Smooth muscle cell (in vitro differentiated cells): Measurements from ENCODE around the gene CACNA1D. TPM values are rescaled to one million over a fixed set of nuclear protein-coding genes. Genes with fewer than 3 reads are reported as not detected.

Source experiments
- DNase-seq: peaks from one replicate; lab custom pipeline; 2025; ENCODE audit not compliant: unreplicated experiment; lab: John Stamatoyannopoulos, UW
- H2AFZ ChIP-seq: fragments of 200-600 bp; sonication (generic); 2 replicates; pipeline ENCODE4 v1.6.0; 2016; ENCODE audit warnings: antibody characterized with exemption, low read depth, mild to moderate bottlenecking
- H3F3A ChIP-seq: fragments of 200-600 bp; sonication (generic); 2 replicates; pipeline ENCODE4 v1.6.0; 2017; ENCODE audit warnings: antibody characterized with exemption, low read depth
- H3K27ac ChIP-seq: fragments of 200-600 bp; sonication (generic); 2 replicates; pipeline ENCODE4 v1.5.1; 2016; ENCODE audit warnings: low read depth, mild to moderate bottlenecking
- H3K27me3 ChIP-seq: fragments of 200-600 bp; sonication (generic); 2 replicates; pipeline ENCODE4 v1.6.1; 2016; ENCODE audit warnings: low read depth, mild to moderate bottlenecking
- H3K36me3 ChIP-seq: fragments of 200-600 bp; sonication (generic); 2 replicates; pipeline ENCODE4 v1.5.1; 2016; ENCODE audit warnings: low read depth
- H3K4me1 ChIP-seq: fragments of 200-600 bp; sonication (generic); 2 replicates; pipeline ENCODE4 v1.5.1; 2016; ENCODE audit warnings: low read depth
- H3K4me2 ChIP-seq: fragments of 200-600 bp; sonication (generic); 2 replicates; pipeline ENCODE4 v1.6.0; 2016; ENCODE audit warnings: mild to moderate bottlenecking
- H3K4me3 ChIP-seq: fragments of 200-600 bp; sonication (generic); 2 replicates; pipeline ENCODE4 v1.5.1; 2016; ENCODE audit warnings: mild to moderate bottlenecking
- H3K79me2 ChIP-seq: fragments of 200-600 bp; sonication (generic); 2 replicates; pipeline ENCODE4 v1.6.0; 2016; ENCODE audit warnings: low read depth, mild to moderate bottlenecking
- H3K9ac ChIP-seq: fragments of 200-600 bp; sonication (generic); 2 replicates; pipeline ENCODE4 v1.6.0; 2016; ENCODE audit warnings: low read depth
- H3K9me3 ChIP-seq: fragments of 200-600 bp; sonication (generic); replicated peaks from 2 replicates; pipeline ENCODE4 v1.5.1; 2016; ENCODE audit warnings: low read depth
- H4K20me1 ChIP-seq: fragments of 200-600 bp; sonication (generic); 2 replicates; pipeline ENCODE4 v1.6.0; 2016; ENCODE audit warnings: low read depth
- WGBS: methylation state at CpG from one replicate; pipeline ENCODE4 v1.1.7; 2016; ENCODE audit warnings: low lambda C conversion rate; 5-methylcytosine and 5-hydroxymethylcytosine counted together
- polyA plus RNA-seq: library from polyadenylated mRNA; unstranded; fragments of >200 nt; fragmentation: Nextera tagmentation; extraction: Ambion mirVana; gene quantifications from 2 replicates; pipeline ENCODE4 v1.2.1, GENCODE V29; 2016
- total RNA-seq: library from RNA; depleted of rRNA; stranded (reverse); fragments of >200 nt; gene quantifications from 2 replicates; pipeline ENCODE4 v1.2.3, GENCODE V29; 2014
- TF ChIP-seq, protein P1 (sequence below): fragments of 200-600 bp; sonication (generic); IDR thresholded peaks from 2 replicates; pipeline ENCODE4 v1.5.1; 2017; ENCODE audit warnings: borderline replicate concordance, mild to moderate bottlenecking, antibody characterized with exemption; ENCODE audit not compliant: insufficient read depth, poor library complexity, severe bottlenecking

CACNA1D gene
- total and polyA plus RNA-seq, 2 experiments from 2014 or later, result 0.63 to 1.4 TPM

- H3K79me2 ChIP-seq, result no peaks in the 10 kb centered on the region
- TF ChIP-seq, protein P1, sequence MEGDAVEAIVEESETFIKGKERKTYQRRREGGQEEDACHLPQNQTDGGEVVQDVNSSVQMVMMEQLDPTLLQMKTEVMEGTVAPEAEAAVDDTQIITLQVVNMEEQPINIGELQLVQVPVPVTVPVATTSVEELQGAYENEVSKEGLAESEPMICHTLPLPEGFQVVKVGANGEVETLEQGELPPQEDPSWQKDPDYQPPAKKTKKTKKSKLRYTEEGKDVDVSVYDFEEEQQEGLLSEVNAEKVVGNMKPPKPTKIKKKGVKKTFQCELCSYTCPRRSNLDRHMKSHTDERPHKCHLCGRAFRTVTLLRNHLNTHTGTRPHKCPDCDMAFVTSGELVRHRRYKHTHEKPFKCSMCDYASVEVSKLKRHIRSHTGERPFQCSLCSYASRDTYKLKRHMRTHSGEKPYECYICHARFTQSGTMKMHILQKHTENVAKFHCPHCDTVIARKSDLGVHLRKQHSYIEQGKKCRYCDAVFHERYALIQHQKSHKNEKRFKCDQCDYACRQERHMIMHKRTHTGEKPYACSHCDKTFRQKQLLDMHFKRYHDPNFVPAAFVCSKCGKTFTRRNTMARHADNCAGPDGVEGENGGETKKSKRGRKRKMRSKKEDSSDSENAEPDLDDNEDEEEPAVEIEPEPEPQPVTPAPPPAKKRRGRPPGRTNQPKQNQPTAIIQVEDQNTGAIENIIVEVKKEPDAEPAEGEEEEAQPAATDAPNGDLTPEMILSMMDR, result no peak
- no peaks in the 10 kb centered on the region for H3K9me3 ChIP-seq
- H3K9ac ChIP-seq, result no peak overlapping the region
- no peak overlapping the region for H2AFZ ChIP-seq
- no peak overlapping the region for H3K4me2 ChIP-seq
- no peaks in the 10 kb centered on the region for H3F3A ChIP-seq
- H3K27ac ChIP-seq, result no peak overlapping the region
- whole genome bisulfite sequencing, result 85% methylated on average over 9 of the region's 9 CpGs
- H3K4me1 ChIP-seq, result peaks cover 7% of the 10 kb centered on the region
- DNase-seq, result no peak
- no peaks in the 10 kb centered on the region for H3K27me3 ChIP-seq
- no peak overlapping the region for H3K4me3 ChIP-seq
- no peaks in the 10 kb centered on the region for H3K36me3 ChIP-seq
- H4K20me1 ChIP-seq, result no peaks in the 10 kb centered on the region
Measured at GRCh38 chr3:53509494-53509893, 15.1 kb downstream of the CACNA1D start.

GRCh38 chr3:53510508-53510907, 16.1 kb downstream of the CACNA1D start:
- Histone ChIP-seq H3K4me3 (no peak overlapping the region), H3K4me1 (peaks cover 7% of the 10 kb centered on the region), H3K36me3 (no peaks in the 10 kb centered on the region), H3K4me2 (no peak overlapping the region), H4K20me1 (no peaks in the 10 kb centered on the region), H3K9me3 (no peaks in the 10 kb centered on the region), H3K27me3 (no peaks in the 10 kb centered on the region), H2AFZ (no peak overlapping the region), H3K9ac (no peak overlapping the region), H3K79me2 (no peaks in the 10 kb centered on the region), H3K27ac (no peak overlapping the region), H3F3A (no peaks in the 10 kb centered on the region)
- no peak for DNase-seq
- TF ChIP-seq, protein P1, result no peak
- WGBS, result 30% methylated on average over 3 of the region's 3 CpGs

- H3K4me3 ChIP-seq, result no peak overlapping the region
- TF ChIP-seq, protein P1, result no peak
- no peaks in the 10 kb centered on the region for H3K79me2 ChIP-seq
- H3K4me2 ChIP-seq, result no peak overlapping the region
- H3K4me1 ChIP-seq, result peaks cover 7% of the 10 kb centered on the region
- 93% methylated on average over 13 of the region's 13 CpGs for WGBS
- no peaks in the 10 kb centered on the region for H3K9me3 ChIP-seq
- H4K20me1 ChIP-seq, result no peaks in the 10 kb centered on the region
- no peak overlapping the region for H3K27ac ChIP-seq
- H3K9ac ChIP-seq, result no peak overlapping the region
- no peaks in the 10 kb centered on the region for H3K27me3 ChIP-seq
- H3F3A ChIP-seq, result no peaks in the 10 kb centered on the region
- no peak for DNase-seq
- no peaks in the 10 kb centered on the region for H3K36me3 ChIP-seq
- H2AFZ ChIP-seq, result no peak overlapping the region
Measured at GRCh38 chr3:53511246-53511645, 16.8 kb downstream of the CACNA1D start.

- H3K4me1 ChIP-seq, result peaks cover 7% of the 10 kb centered on the region
- no peaks in the 10 kb centered on the region for H3K79me2 ChIP-seq
- TF ChIP-seq, protein P1, result peak; percentile 9
- H3K27me3 ChIP-seq, result no peaks in the 10 kb centered on the region
- no peaks in the 10 kb centered on the region for H3K36me3 ChIP-seq
- DNase-seq, result no peak
- H3K4me2 ChIP-seq, result no peak overlapping the region
- H3K9me3 ChIP-seq, result no peaks in the 10 kb centered on the region
- H3K9ac ChIP-seq, result no peak overlapping the region
- H3K27ac ChIP-seq, result no peak overlapping the region
- no peaks in the 10 kb centered on the region for H4K20me1 ChIP-seq
- 93% methylated on average over 7 of the region's 7 CpGs for WGBS
- H3F3A ChIP-seq, result no peaks in the 10 kb centered on the region
- no peak overlapping the region for H3K4me3 ChIP-seq
- no peak overlapping the region for H2AFZ ChIP-seq
Measured at GRCh38 chr3:53513556-53514190, 19.3 kb downstream of the CACNA1D start.
